H9 (cell line): Measurements from ENCODE around the gene ZNF76. TPM values are rescaled to one million over a fixed set of nuclear protein-coding genes. Genes with fewer than 3 reads are reported as not detected.
"Not testable (repeated sequence)": the region's sequence is repeated elsewhere in the genome, so short reads cannot be mapped to it uniquely, and the experiment has no call there.

Experiments used
- DNase-seq: peaks from one replicate; pipeline ENCODE4 v3.0.0-alpha.2; 2017
- H2AFZ ChIP-seq: one replicate; pipeline ENCODE4 v1.6.1; 2013; ENCODE audit warnings: mild to moderate bottlenecking, low read length, control low read depth, moderate library complexity
- H2AK5ac ChIP-seq: 2 replicates; pipeline ENCODE4 v1.6.1; 2013; ENCODE audit warnings: low read length, control low read depth, mixed read lengths; ENCODE audit not compliant: insufficient read length
- H2BK120ac ChIP-seq: one replicate; pipeline ENCODE4 v1.6.1; 2013; ENCODE audit warnings: low read depth, mild to moderate bottlenecking, low read length, control low read depth, inconsistent platforms; ENCODE audit not compliant: poor library complexity, severe bottlenecking
- H2BK12ac ChIP-seq: 2 replicates; pipeline ENCODE4 v1.6.1; 2013; ENCODE audit warnings: low read length, control low read depth, mixed read lengths, low read depth; ENCODE audit not compliant: insufficient read length
- H2BK15ac ChIP-seq: 2 replicates; pipeline ENCODE4 v1.6.1; 2013; ENCODE audit warnings: low read depth, low read length, control low read depth
- H2BK20ac ChIP-seq: one replicate; pipeline ENCODE4 v1.6.1; 2013; ENCODE audit warnings: low read depth, mild to moderate bottlenecking, low read length, control low read depth, inconsistent platforms; ENCODE audit not compliant: poor library complexity, severe bottlenecking
- H2BK5ac ChIP-seq: 2 replicates; pipeline ENCODE4 v1.6.1; 2013; ENCODE audit warnings: low read length, control low read depth, mixed read lengths; ENCODE audit not compliant: insufficient read length
- H3K14ac ChIP-seq: 2 replicates; pipeline ENCODE4 v1.6.1; 2013; ENCODE audit warnings: low read length, control low read depth; ENCODE audit not compliant: insufficient read depth
- H3K18ac ChIP-seq: 2 replicates; pipeline ENCODE4 v1.6.1; 2013; ENCODE audit warnings: low read depth, mild to moderate bottlenecking, mixed read lengths, low read length, control low read depth; ENCODE audit not compliant: insufficient read length
- H3K23ac ChIP-seq: 2 replicates; pipeline ENCODE4 v1.6.1; 2013; ENCODE audit warnings: low read length, control low read depth, mixed read lengths, low read depth; ENCODE audit not compliant: insufficient read length
- H3K23me2 ChIP-seq: 2 replicates; pipeline ENCODE4 v1.6.1; 2013; ENCODE audit warnings: low read depth, mild to moderate bottlenecking, mixed read lengths, low read length, control low read depth; ENCODE audit not compliant: insufficient read length, poor library complexity, severe bottlenecking
- H3K27ac ChIP-seq: 2 replicates; pipeline ENCODE4 v1.5.1; 2013; ENCODE audit warnings: low read length, control low read depth, mixed read lengths, low read depth; ENCODE audit not compliant: insufficient read length
- H3K27me3 ChIP-seq: 2 replicates; pipeline ENCODE4 v1.6.1; 2013; ENCODE audit warnings: low read length, control low read depth, inconsistent platforms; ENCODE audit not compliant: insufficient read depth
- H3K4ac ChIP-seq: 2 replicates; pipeline ENCODE4 v1.6.1; 2013; ENCODE audit warnings: low read depth, mild to moderate bottlenecking, control low read depth, inconsistent platforms, low read length, moderate library complexity
- H3K4me1 ChIP-seq: 2 replicates; pipeline ENCODE4 v1.6.1; 2013; ENCODE audit warnings: low read length, control low read depth, inconsistent platforms; ENCODE audit not compliant: insufficient read depth
- H3K4me2 ChIP-seq: 2 replicates; pipeline ENCODE4 v1.6.1; 2013; ENCODE audit warnings: low read length, control low read depth, mixed read lengths; ENCODE audit not compliant: insufficient read length, insufficient read depth
- H3K56ac ChIP-seq: 2 replicates; pipeline ENCODE4 v1.6.1; 2013; ENCODE audit warnings: low read depth, mild to moderate bottlenecking, mixed read lengths, low read length, control low read depth; ENCODE audit not compliant: insufficient read length
- H3K79me1 ChIP-seq: 2 replicates; pipeline ENCODE4 v1.6.1; 2013; ENCODE audit warnings: low read depth, mild to moderate bottlenecking, moderate library complexity, low read length, control low read depth, inconsistent platforms; ENCODE audit not compliant: insufficient read depth, poor library complexity, severe bottlenecking
- H3K79me2 ChIP-seq: 2 replicates; pipeline ENCODE4 v1.6.1; 2013; ENCODE audit warnings: low read length, control low read depth, inconsistent platforms; ENCODE audit not compliant: insufficient read depth
- H3K9ac ChIP-seq: 2 replicates; pipeline ENCODE4 v1.6.1; 2013; ENCODE audit warnings: low read length, control low read depth, mixed read lengths; ENCODE audit not compliant: insufficient read length; ENCODE audit errors: extremely low read depth
- H3K9me3 ChIP-seq: one replicate; pipeline ENCODE4 v1.6.1; 2013; ENCODE audit warnings: low read depth, low read length, inconsistent platforms; ENCODE audit not compliant: control insufficient read depth
- H3T11ph ChIP-seq: one replicate; pipeline ENCODE4 v1.6.1; 2013; ENCODE audit warnings: mild to moderate bottlenecking, low read length, control low read depth, inconsistent platforms
- H4K20me1 ChIP-seq: one replicate; pipeline ENCODE4 v1.6.1; 2013; ENCODE audit not compliant: control insufficient read depth, insufficient read length, insufficient read depth
- H4K5ac ChIP-seq: 2 replicates; pipeline ENCODE4 v1.6.1; 2013; ENCODE audit warnings: low read depth, mild to moderate bottlenecking, mixed read lengths, low read length, control low read depth; ENCODE audit not compliant: insufficient read length
- H4K8ac ChIP-seq: replicated peaks from 2 replicates; pipeline ENCODE4 v1.6.1; 2013; ENCODE audit warnings: low read length, control low read depth, mixed read lengths, low read depth; ENCODE audit not compliant: insufficient read length
- H4K91ac ChIP-seq: 2 replicates; pipeline ENCODE4 v1.6.1; 2013; ENCODE audit warnings: low read depth, mild to moderate bottlenecking, moderate library complexity, mixed read lengths, low read length, control low read depth; ENCODE audit not compliant: insufficient read length
- H3K27ac Mint-ChIP-seq, 3 experiments: 2 replicates in 2 of 3; 3 replicates in 1 of 3; pipeline ENCODE4 v1.8.0; 2020 to 2021; ENCODE audit warnings: mixed read lengths in 3 of 3, mild to moderate bottlenecking in 1 of 3, moderate library complexity in 1 of 3
- H3K27me3 Mint-ChIP-seq: 2 replicates; pipeline ENCODE4 v1.8.0; 2021; ENCODE audit warnings: low read depth, mild to moderate bottlenecking, moderate library complexity, mixed read lengths
- H3K36me3 Mint-ChIP-seq, 3 experiments: 2 replicates in 2 of 3; 3 replicates in 1 of 3; pipeline ENCODE4 v1.8.0; 2020 to 2021; ENCODE audit warnings: low read depth in 3 of 3, mixed read lengths in 3 of 3; ENCODE audit not compliant: insufficient read depth in 1 of 3
- H3K4me1 Mint-ChIP-seq, 2 experiments: 2 replicates each; pipeline ENCODE4 v1.8.0; 2020; ENCODE audit warnings: mixed read lengths in 2 of 2
- H3K4me3 Mint-ChIP-seq, 2 experiments: 2 replicates in 1 of 2; 3 replicates in 1 of 2; pipeline ENCODE4 v1.8.0; 2020 to 2021; ENCODE audit warnings: mild to moderate bottlenecking in 2 of 2, mixed read lengths in 2 of 2, moderate library complexity in 1 of 2
- H3K9me3 Mint-ChIP-seq, 2 experiments: 2 replicates in 1 of 2; 3 replicates in 1 of 2; pipeline ENCODE4 v1.8.0; 2020; ENCODE audit warnings: mild to moderate bottlenecking in 2 of 2, mixed read lengths in 2 of 2, moderate library complexity in 1 of 2
- CTCF ChIP-seq: fragments of 200-600 bp; sonication (generic); conservative IDR thresholded peaks from 3 replicates; pipeline ENCODE4 v1.8.0; 2021; ENCODE audit warnings: antibody characterized with exemption, mild to moderate bottlenecking
- WGBS: extraction: QIAGEN DNeasy Blood & Tissue Kit; methylation state at CpG from one replicate; pipeline ENCODE4 v1.1.7; 2013; ENCODE audit warnings: missing lambda C conversion rate, low lambda C conversion rate, mixed read lengths; ENCODE audit not compliant: insufficient read length; ENCODE audit errors: extremely low coverage; 5-methylcytosine and 5-hydroxymethylcytosine counted together
- total RNA-seq: library from RNA; stranded (reverse); gene quantifications from 2 replicates; pipeline ENCODE4 v1.2.1, GENCODE V29; 2021

Gene ZNF76
- total RNA-seq, 1 experiment from 2014 or later: 21.1 TPM

- not testable (repeated sequence) for H3K27me3 ChIP-seq, H3K18ac ChIP-seq, H3T11ph ChIP-seq, H3K27ac ChIP-seq, H3K56ac ChIP-seq, H2BK5ac ChIP-seq, H2BK15ac ChIP-seq, H3K36me3 Mint-ChIP-seq, H2AK5ac ChIP-seq, H3K27ac Mint-ChIP-seq, H3K9ac ChIP-seq, H3K4me2 ChIP-seq, H3K9me3 Mint-ChIP-seq, H3K4me1 ChIP-seq, H3K4me1 Mint-ChIP-seq, H4K8ac ChIP-seq, H3K9me3 ChIP-seq, H4K20me1 ChIP-seq, H3K4me3 Mint-ChIP-seq, H3K23me2 ChIP-seq, H4K91ac ChIP-seq, H4K5ac ChIP-seq, H2AFZ ChIP-seq, H3K79me2 ChIP-seq, H2BK20ac ChIP-seq, H3K23ac ChIP-seq, H3K4ac ChIP-seq, H3K14ac ChIP-seq, H3K79me1 ChIP-seq, H2BK12ac ChIP-seq, H2BK120ac ChIP-seq
- TF ChIP-seq CTCF: peak; percentile 43; the same call in 2 of the 3 replicates
- DNase-seq: peak; percentile 85
- peaks cover 46% of the 10 kb centered on the region for H3K27me3 Mint-ChIP-seq
- no CpG with 5 or more reads among the region's 9 CpGs for WGBS
Observed at GRCh38 chr6:35332074-35332887, 72.7 kb downstream of the ZNF76 start.
